ENCODE measurements around the gene NR3C2. TPM values are rescaled to one million over a fixed set of nuclear protein-coding genes. Genes with fewer than 3 reads are reported as not detected.

The NR3C2 gene
- total and polyA plus RNA-seq, 3 donors from 2014 or later: 17.6 to 28.1 (median 19.9) TPM

DNA sequence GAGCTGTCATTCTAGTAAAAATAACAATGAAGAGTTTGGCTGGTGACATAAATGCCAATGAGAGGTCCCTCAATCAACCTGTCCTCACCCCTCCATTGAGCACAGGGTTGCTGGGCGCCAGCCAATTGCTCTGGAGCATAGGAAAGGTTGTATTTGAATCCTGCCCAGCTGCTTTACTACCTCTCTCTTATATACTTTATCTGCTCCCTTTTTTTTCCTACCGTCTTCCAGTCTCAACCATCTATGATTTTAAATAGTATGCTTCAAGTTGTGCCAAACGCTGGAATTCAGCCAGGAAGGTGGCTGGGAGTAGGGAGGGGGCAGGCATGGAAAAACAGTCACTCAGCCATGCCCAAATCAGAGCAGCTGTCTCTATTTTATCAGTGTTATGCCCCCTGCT is 153.8 kb downstream of the NR3C2 start:
- Histone ChIP-seq H3K27me3 (no peaks in the 10 kb centered on the region), H3K4me1 (peaks cover 7% of the 10 kb centered on the region), H3K4me3 (no peak overlapping the region), H3K36me3 (ENCODE audit: low read depth, missing control alignments) (no peaks in the 10 kb centered on the region), H3K27ac (no peak overlapping the region), H3K9me3 (no peaks in the 10 kb centered on the region)
- intact Hi-C loops (cut with DNase I; ENCODE audit: low total_unique reads): no loop called here
- DNase-seq: no peak
- 32 to 72% methylated on average over 3 of the region's 3 CpGs for WGBS, 2 donors
- TF ChIP-seq, protein P1, sequence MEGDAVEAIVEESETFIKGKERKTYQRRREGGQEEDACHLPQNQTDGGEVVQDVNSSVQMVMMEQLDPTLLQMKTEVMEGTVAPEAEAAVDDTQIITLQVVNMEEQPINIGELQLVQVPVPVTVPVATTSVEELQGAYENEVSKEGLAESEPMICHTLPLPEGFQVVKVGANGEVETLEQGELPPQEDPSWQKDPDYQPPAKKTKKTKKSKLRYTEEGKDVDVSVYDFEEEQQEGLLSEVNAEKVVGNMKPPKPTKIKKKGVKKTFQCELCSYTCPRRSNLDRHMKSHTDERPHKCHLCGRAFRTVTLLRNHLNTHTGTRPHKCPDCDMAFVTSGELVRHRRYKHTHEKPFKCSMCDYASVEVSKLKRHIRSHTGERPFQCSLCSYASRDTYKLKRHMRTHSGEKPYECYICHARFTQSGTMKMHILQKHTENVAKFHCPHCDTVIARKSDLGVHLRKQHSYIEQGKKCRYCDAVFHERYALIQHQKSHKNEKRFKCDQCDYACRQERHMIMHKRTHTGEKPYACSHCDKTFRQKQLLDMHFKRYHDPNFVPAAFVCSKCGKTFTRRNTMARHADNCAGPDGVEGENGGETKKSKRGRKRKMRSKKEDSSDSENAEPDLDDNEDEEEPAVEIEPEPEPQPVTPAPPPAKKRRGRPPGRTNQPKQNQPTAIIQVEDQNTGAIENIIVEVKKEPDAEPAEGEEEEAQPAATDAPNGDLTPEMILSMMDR (IDR thresholded peaks at IDR 0.05): no peak
- no peak for TF ChIP-seq POLR2A (IDR thresholded peaks at IDR 0.05)

DNA sequence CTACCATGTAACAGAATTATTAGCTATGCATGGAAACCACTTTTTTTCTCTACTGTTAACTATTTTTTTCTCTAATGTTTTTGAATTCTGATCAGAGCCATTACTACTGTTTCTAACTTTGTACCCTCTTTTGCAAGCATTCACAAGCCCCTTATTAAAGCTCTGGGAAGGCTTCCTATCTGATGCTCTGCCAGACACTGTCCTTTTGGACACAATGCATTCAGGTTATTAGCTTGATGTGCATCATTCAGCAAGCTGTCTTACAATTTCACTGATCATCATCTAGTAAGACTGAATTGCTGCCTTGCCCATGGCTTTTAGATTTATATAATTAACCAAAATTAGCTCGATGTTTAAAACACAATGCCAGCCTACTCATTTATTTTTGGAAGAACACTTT is 155.1 kb downstream of the NR3C2 start:
- Histone ChIP-seq H3K4me1 (peaks cover 18% of the 10 kb centered on the region), H3K4me3 (no peak overlapping the region), H3K36me3 (ENCODE audit: low read depth, missing control alignments) (no peaks in the 10 kb centered on the region), H3K9me3 (no peaks in the 10 kb centered on the region), H3K27me3 (no peaks in the 10 kb centered on the region), H3K27ac (no peak overlapping the region)
- TF ChIP-seq POLR2A (IDR thresholded peaks at IDR 0.05): no peak
- TF ChIP-seq, protein P1 (IDR thresholded peaks at IDR 0.05): no peak
- 81 to 92% methylated on average over 1 of the region's 1 CpG for WGBS, 2 donors
- DNase-seq: no peak
- intact Hi-C loops (cut with DNase I; ENCODE audit: low total_unique reads): no loop called here

DNA sequence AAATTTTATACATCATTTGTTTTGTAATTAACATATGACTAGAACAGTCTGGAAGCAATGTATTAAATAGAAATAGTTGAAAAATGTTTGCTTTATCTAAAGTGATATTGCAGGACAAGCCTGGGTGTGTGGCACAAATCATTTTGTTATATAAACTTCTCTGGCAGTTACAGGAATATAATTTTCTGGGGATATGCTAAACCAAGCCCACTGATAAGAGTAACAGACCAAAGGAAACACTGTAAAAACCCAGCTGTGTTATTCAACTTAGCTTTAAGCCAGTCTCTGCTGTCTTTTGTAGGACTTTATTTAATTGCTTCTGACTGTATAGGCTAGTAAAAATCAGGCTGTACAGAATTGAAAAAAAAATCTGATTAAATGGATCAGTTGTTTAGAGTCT is 156.2 kb downstream of the NR3C2 start:
- TF ChIP-seq, protein P1 (IDR thresholded peaks at IDR 0.05): no peak
- no peak for TF ChIP-seq POLR2A (IDR thresholded peaks at IDR 0.05)
- H3K9me3 ChIP-seq: no peaks in the 10 kb centered on the region
- no peaks in the 10 kb centered on the region for H3K36me3 ChIP-seq (ENCODE audit: low read depth, missing control alignments)
- intact Hi-C loops (cut with DNase I; ENCODE audit: low total_unique reads): no loop called here
- DNase-seq: no peak
- H3K27ac ChIP-seq: no peak overlapping the region
- no peak overlapping the region for H3K4me3 ChIP-seq
- peaks cover 21% of the 10 kb centered on the region for H3K4me1 ChIP-seq
- H3K27me3 ChIP-seq: no peaks in the 10 kb centered on the region

DNA sequence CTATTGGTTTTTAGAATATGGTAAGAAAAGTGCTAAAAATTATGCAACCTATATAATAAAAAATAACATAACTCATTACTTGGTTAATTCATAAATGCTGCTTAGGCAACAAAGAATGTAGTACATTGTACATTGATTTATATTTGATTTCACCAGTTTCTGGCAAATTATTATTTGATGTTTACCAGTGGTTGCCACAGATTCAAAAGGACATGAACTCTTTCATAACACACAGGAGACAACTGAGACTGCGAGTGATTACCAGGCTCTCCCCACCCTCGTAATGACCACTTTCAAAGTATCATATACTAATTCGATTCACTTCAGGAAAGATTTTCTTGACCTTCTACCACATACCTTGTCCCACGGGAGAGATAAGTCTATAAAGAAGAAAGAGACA is 158.5 kb downstream of the NR3C2 start:
- Histone ChIP-seq H3K4me1 (peaks cover 21% of the 10 kb centered on the region), H3K36me3 (ENCODE audit: low read depth, missing control alignments) (no peaks in the 10 kb centered on the region), H3K27ac (no peak overlapping the region), H3K9me3 (no peaks in the 10 kb centered on the region), H3K27me3 (no peaks in the 10 kb centered on the region), H3K4me3 (no peak overlapping the region)
- 85 to 86% methylated on average over 4 of the region's 4 CpGs for WGBS, 2 donors
- no peak for DNase-seq
- TF ChIP-seq POLR2A (IDR thresholded peaks at IDR 0.05): no peak
- TF ChIP-seq, protein P1 (IDR thresholded peaks at IDR 0.05): no peak
- intact Hi-C loops (cut with DNase I; ENCODE audit: low total_unique reads): no loop called here

DNA sequence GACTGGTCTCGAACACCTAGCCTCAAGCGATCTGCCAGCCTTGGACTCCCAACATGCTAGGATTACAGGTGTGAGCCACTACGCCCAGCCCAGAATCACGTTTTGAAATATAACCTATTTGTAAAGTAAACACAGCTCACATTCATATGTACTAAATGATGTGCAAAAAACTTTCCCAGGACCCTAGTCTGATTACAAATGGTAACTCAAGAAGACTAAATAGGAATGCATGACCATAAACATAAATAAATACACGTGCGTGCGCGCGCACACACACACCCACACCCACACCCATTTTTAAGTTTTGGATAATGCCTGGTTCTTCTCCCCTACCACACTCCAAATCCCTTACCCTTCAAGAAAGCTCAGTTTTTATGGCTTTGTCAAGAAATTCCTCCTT is 163.9 kb downstream of the NR3C2 start:
- intact Hi-C loops (cut with DNase I; ENCODE audit: low total_unique reads): no loop called here
- no peak overlapping the region for H3K4me3 ChIP-seq
- WGBS, 2 donors: 94 to 96% methylated on average over 9 of the region's 9 CpGs

More for the DNA sequence above, 163.9 kb downstream of the NR3C2 start:
- Histone ChIP-seq H3K27ac (no peak overlapping the region), H3K27me3 (no peaks in the 10 kb centered on the region), H3K4me1 (peaks cover 20% of the 10 kb centered on the region), H3K9me3 (no peaks in the 10 kb centered on the region), H3K36me3 (ENCODE audit: low read depth, missing control alignments) (no peaks in the 10 kb centered on the region)
- TF ChIP-seq, protein P1 (IDR thresholded peaks at IDR 0.05): no peak
- no peak for TF ChIP-seq POLR2A (IDR thresholded peaks at IDR 0.05)
- no peak for DNase-seq

Data from testis (tissue), 3 donors.